H9 (cell line): Measurements from ENCODE around the gene TARBP2. TPM values are rescaled to one million over a fixed set of nuclear protein-coding genes. Genes with fewer than 3 reads are reported as not detected.

Experiments used
- DNase-seq: peaks from one replicate; pipeline ENCODE4 v3.0.0-alpha.2; 2017
- H2AFZ ChIP-seq: one replicate; pipeline ENCODE4 v1.6.1; 2013; ENCODE audit warnings: mild to moderate bottlenecking, low read length, control low read depth, moderate library complexity
- H2AK5ac ChIP-seq: 2 replicates; pipeline ENCODE4 v1.6.1; 2013; ENCODE audit warnings: low read length, control low read depth, mixed read lengths; ENCODE audit not compliant: insufficient read length
- H2BK120ac ChIP-seq: one replicate; pipeline ENCODE4 v1.6.1; 2013; ENCODE audit warnings: low read depth, mild to moderate bottlenecking, low read length, control low read depth, inconsistent platforms; ENCODE audit not compliant: poor library complexity, severe bottlenecking
- H2BK12ac ChIP-seq: 2 replicates; pipeline ENCODE4 v1.6.1; 2013; ENCODE audit warnings: low read length, control low read depth, mixed read lengths, low read depth; ENCODE audit not compliant: insufficient read length
- H2BK15ac ChIP-seq: 2 replicates; pipeline ENCODE4 v1.6.1; 2013; ENCODE audit warnings: low read depth, low read length, control low read depth
- H2BK20ac ChIP-seq: one replicate; pipeline ENCODE4 v1.6.1; 2013; ENCODE audit warnings: low read depth, mild to moderate bottlenecking, low read length, control low read depth, inconsistent platforms; ENCODE audit not compliant: poor library complexity, severe bottlenecking
- H2BK5ac ChIP-seq: 2 replicates; pipeline ENCODE4 v1.6.1; 2013; ENCODE audit warnings: low read length, control low read depth, mixed read lengths; ENCODE audit not compliant: insufficient read length
- H3K14ac ChIP-seq: 2 replicates; pipeline ENCODE4 v1.6.1; 2013; ENCODE audit warnings: low read length, control low read depth; ENCODE audit not compliant: insufficient read depth
- H3K18ac ChIP-seq: 2 replicates; pipeline ENCODE4 v1.6.1; 2013; ENCODE audit warnings: low read depth, mild to moderate bottlenecking, mixed read lengths, low read length, control low read depth; ENCODE audit not compliant: insufficient read length
- H3K23ac ChIP-seq: 2 replicates; pipeline ENCODE4 v1.6.1; 2013; ENCODE audit warnings: low read length, control low read depth, mixed read lengths, low read depth; ENCODE audit not compliant: insufficient read length
- H3K23me2 ChIP-seq: 2 replicates; pipeline ENCODE4 v1.6.1; 2013; ENCODE audit warnings: low read depth, mild to moderate bottlenecking, mixed read lengths, low read length, control low read depth; ENCODE audit not compliant: insufficient read length, poor library complexity, severe bottlenecking
- H3K27ac ChIP-seq: 2 replicates; pipeline ENCODE4 v1.5.1; 2013; ENCODE audit warnings: low read length, control low read depth, mixed read lengths, low read depth; ENCODE audit not compliant: insufficient read length
- H3K27me3 ChIP-seq: 2 replicates; pipeline ENCODE4 v1.6.1; 2013; ENCODE audit warnings: low read length, control low read depth, inconsistent platforms; ENCODE audit not compliant: insufficient read depth
- H3K4ac ChIP-seq: 2 replicates; pipeline ENCODE4 v1.6.1; 2013; ENCODE audit warnings: low read depth, mild to moderate bottlenecking, control low read depth, inconsistent platforms, low read length, moderate library complexity
- H3K4me1 ChIP-seq: 2 replicates; pipeline ENCODE4 v1.6.1; 2013; ENCODE audit warnings: low read length, control low read depth, inconsistent platforms; ENCODE audit not compliant: insufficient read depth
- H3K4me2 ChIP-seq: 2 replicates; pipeline ENCODE4 v1.6.1; 2013; ENCODE audit warnings: low read length, control low read depth, mixed read lengths; ENCODE audit not compliant: insufficient read length, insufficient read depth
- H3K56ac ChIP-seq: 2 replicates; pipeline ENCODE4 v1.6.1; 2013; ENCODE audit warnings: low read depth, mild to moderate bottlenecking, mixed read lengths, low read length, control low read depth; ENCODE audit not compliant: insufficient read length
- H3K79me1 ChIP-seq: 2 replicates; pipeline ENCODE4 v1.6.1; 2013; ENCODE audit warnings: low read depth, mild to moderate bottlenecking, moderate library complexity, low read length, control low read depth, inconsistent platforms; ENCODE audit not compliant: insufficient read depth, poor library complexity, severe bottlenecking
- H3K79me2 ChIP-seq: 2 replicates; pipeline ENCODE4 v1.6.1; 2013; ENCODE audit warnings: low read length, control low read depth, inconsistent platforms; ENCODE audit not compliant: insufficient read depth
- H3K9ac ChIP-seq: 2 replicates; pipeline ENCODE4 v1.6.1; 2013; ENCODE audit warnings: low read length, control low read depth, mixed read lengths; ENCODE audit not compliant: insufficient read length; ENCODE audit errors: extremely low read depth
- H3K9me3 ChIP-seq: one replicate; pipeline ENCODE4 v1.6.1; 2013; ENCODE audit warnings: low read depth, low read length, inconsistent platforms; ENCODE audit not compliant: control insufficient read depth
- H3T11ph ChIP-seq: one replicate; pipeline ENCODE4 v1.6.1; 2013; ENCODE audit warnings: mild to moderate bottlenecking, low read length, control low read depth, inconsistent platforms
- H4K20me1 ChIP-seq: one replicate; pipeline ENCODE4 v1.6.1; 2013; ENCODE audit not compliant: control insufficient read depth, insufficient read length, insufficient read depth
- H4K5ac ChIP-seq: 2 replicates; pipeline ENCODE4 v1.6.1; 2013; ENCODE audit warnings: low read depth, mild to moderate bottlenecking, mixed read lengths, low read length, control low read depth; ENCODE audit not compliant: insufficient read length
- H4K8ac ChIP-seq: replicated peaks from 2 replicates; pipeline ENCODE4 v1.6.1; 2013; ENCODE audit warnings: low read length, control low read depth, mixed read lengths, low read depth; ENCODE audit not compliant: insufficient read length
- H4K91ac ChIP-seq: 2 replicates; pipeline ENCODE4 v1.6.1; 2013; ENCODE audit warnings: low read depth, mild to moderate bottlenecking, moderate library complexity, mixed read lengths, low read length, control low read depth; ENCODE audit not compliant: insufficient read length
- H3K27ac Mint-ChIP-seq, 3 experiments: 2 replicates in 2 of 3; 3 replicates in 1 of 3; pipeline ENCODE4 v1.8.0; 2020 to 2021; ENCODE audit warnings: mixed read lengths in 3 of 3, mild to moderate bottlenecking in 1 of 3, moderate library complexity in 1 of 3
- H3K27me3 Mint-ChIP-seq: 2 replicates; pipeline ENCODE4 v1.8.0; 2021; ENCODE audit warnings: low read depth, mild to moderate bottlenecking, moderate library complexity, mixed read lengths
- H3K36me3 Mint-ChIP-seq, 3 experiments: 2 replicates in 2 of 3; 3 replicates in 1 of 3; pipeline ENCODE4 v1.8.0; 2020 to 2021; ENCODE audit warnings: low read depth in 3 of 3, mixed read lengths in 3 of 3; ENCODE audit not compliant: insufficient read depth in 1 of 3
- H3K4me1 Mint-ChIP-seq, 2 experiments: 2 replicates each; pipeline ENCODE4 v1.8.0; 2020; ENCODE audit warnings: mixed read lengths in 2 of 2
- H3K4me3 Mint-ChIP-seq, 2 experiments: 2 replicates in 1 of 2; 3 replicates in 1 of 2; pipeline ENCODE4 v1.8.0; 2020 to 2021; ENCODE audit warnings: mild to moderate bottlenecking in 2 of 2, mixed read lengths in 2 of 2, moderate library complexity in 1 of 2
- H3K9me3 Mint-ChIP-seq, 2 experiments: 2 replicates in 1 of 2; 3 replicates in 1 of 2; pipeline ENCODE4 v1.8.0; 2020; ENCODE audit warnings: mild to moderate bottlenecking in 2 of 2, mixed read lengths in 2 of 2, moderate library complexity in 1 of 2
- WGBS: extraction: QIAGEN DNeasy Blood & Tissue Kit; methylation state at CpG from one replicate; pipeline ENCODE4 v1.1.7; 2013; ENCODE audit warnings: missing lambda C conversion rate, low lambda C conversion rate, mixed read lengths; ENCODE audit not compliant: insufficient read length; ENCODE audit errors: extremely low coverage; 5-methylcytosine and 5-hydroxymethylcytosine counted together
- total RNA-seq: library from RNA; stranded (reverse); gene quantifications from 2 replicates; pipeline ENCODE4 v1.2.1, GENCODE V29; 2021
- TF ChIP-seq, protein P1 (sequence below): fragments of 200-600 bp; sonication (generic); conservative IDR thresholded peaks from 3 replicates; pipeline ENCODE4 v1.8.0; 2021; ENCODE audit warnings: antibody characterized with exemption, mild to moderate bottlenecking

The TARBP2 gene
- total RNA-seq, 1 experiment from 2014 or later: 79.2 TPM

DNA sequence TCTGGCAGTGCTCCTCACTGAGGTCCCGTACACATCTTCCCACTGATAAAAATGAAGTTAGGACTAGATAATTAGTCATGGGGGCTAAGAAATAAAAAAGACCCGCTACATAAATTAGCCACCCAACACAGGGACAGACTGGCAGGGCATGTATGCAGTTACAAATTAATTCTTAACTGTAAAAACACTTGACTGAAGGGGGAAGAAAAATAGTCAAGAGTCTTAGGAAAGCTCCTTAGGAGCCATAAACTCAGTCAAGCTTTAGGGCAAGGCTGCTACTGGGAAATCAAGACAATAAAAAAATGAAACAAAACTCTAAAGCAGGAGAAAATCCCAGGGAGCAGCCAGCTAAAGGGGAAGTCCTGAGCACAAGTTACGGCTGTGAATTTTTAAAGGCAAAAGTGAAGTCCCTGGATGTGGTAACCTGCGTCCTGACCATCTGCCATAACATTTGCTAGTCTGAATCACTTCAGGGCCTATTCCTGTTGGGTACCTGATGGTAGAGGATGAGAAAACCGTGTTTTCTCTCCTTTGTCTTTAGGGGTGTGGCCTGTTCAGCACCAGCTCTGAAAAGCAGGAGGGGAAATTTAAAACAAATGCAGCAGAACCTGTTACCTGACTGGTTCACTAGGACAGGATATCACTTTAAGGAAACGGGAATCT lies 13.7 kb downstream of the TARBP2 start:
- TF ChIP-seq, protein P1, sequence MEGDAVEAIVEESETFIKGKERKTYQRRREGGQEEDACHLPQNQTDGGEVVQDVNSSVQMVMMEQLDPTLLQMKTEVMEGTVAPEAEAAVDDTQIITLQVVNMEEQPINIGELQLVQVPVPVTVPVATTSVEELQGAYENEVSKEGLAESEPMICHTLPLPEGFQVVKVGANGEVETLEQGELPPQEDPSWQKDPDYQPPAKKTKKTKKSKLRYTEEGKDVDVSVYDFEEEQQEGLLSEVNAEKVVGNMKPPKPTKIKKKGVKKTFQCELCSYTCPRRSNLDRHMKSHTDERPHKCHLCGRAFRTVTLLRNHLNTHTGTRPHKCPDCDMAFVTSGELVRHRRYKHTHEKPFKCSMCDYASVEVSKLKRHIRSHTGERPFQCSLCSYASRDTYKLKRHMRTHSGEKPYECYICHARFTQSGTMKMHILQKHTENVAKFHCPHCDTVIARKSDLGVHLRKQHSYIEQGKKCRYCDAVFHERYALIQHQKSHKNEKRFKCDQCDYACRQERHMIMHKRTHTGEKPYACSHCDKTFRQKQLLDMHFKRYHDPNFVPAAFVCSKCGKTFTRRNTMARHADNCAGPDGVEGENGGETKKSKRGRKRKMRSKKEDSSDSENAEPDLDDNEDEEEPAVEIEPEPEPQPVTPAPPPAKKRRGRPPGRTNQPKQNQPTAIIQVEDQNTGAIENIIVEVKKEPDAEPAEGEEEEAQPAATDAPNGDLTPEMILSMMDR: no peak
- Histone ChIP-seq H3K4me1 (no peaks in the 10 kb centered on the region; the same call in 1 of the 2 replicates), H4K5ac (no peak overlapping the region), H3K27ac (no peak overlapping the region), H3K23me2 (no peaks in the 10 kb centered on the region), H3K9ac (no peak overlapping the region), H2BK12ac (no peak overlapping the region), H2BK120ac (no peak overlapping the region), H3K9me3 (no peaks in the 10 kb centered on the region), H3K23ac (no peak overlapping the region), H3K4me2 (no peak overlapping the region), H2AK5ac (no peak overlapping the region), H2BK5ac (no peak overlapping the region), H3T11ph (no peak overlapping the region), H3K79me1 (no peaks in the 10 kb centered on the region), H2BK15ac (no peak overlapping the region), H3K56ac (no peak overlapping the region), H2AFZ (no peak overlapping the region), H4K91ac (no peak overlapping the region), H3K14ac (no peak overlapping the region), H4K20me1 (no peaks in the 10 kb centered on the region), H3K27me3 (no peaks in the 10 kb centered on the region), H3K4ac (no peak overlapping the region), H4K8ac (no peak overlapping the region), H3K79me2 (no peaks in the 10 kb centered on the region), H2BK20ac (no peak overlapping the region), H3K18ac (no peak overlapping the region)
- no peaks in the 10 kb centered on the region for H3K27me3 Mint-ChIP-seq
- no CpG with 5 or more reads among the region's 6 CpGs for WGBS
- no peak for DNase-seq
- H3K9me3 Mint-ChIP-seq: no peaks in the 10 kb centered on the region
- peak overlapping the region in 1 of 3 experiments; percentile 19; a peak in 2 of 7 replicates for H3K27ac Mint-ChIP-seq
- peaks cover 0 to 8% of the 10 kb centered on the region in 2 experiments; a peak in 3 of 4 replicates for H3K4me1 Mint-ChIP-seq
- no peak overlapping the region for H3K4me3 Mint-ChIP-seq
- peaks cover 3 to 28% (median 4%) of the 10 kb centered on the region in 3 experiments; a peak in 4 of 7 replicates for H3K36me3 Mint-ChIP-seq
